A549 (cell line): ENCODE measurements around the gene LMNB1. TPM values are rescaled to one million over a fixed set of nuclear protein-coding genes. Genes with fewer than 3 reads are reported as not detected.

Experiments
- ATAC-seq, 2 experiments: fragments of 200-7000 bp in 1 of 2; fragments of >200 bp in 1 of 2; cut with Nextera tagmentation in 1 of 2; cut with Tn5 transposase in 1 of 2; 3 replicates each; pipeline versions ENCODE4 v1.8.0 to v1.9.1; 2018 to 2020; ENCODE audit warnings: mild to moderate bottlenecking in 1 of 2, moderate library complexity in 1 of 2
- CTCF ChIA-PET: fragments of 300-600 bp; sonication (Branson Sonifier 250); formaldehyde crosslinking; extraction: SDS; loops from one replicate; lab custom pipeline; 2021; ENCODE audit warnings: antibody characterized with exemption, inconsistent platforms; lab: Yijun Ruan, JAX
- POLR2A ChIA-PET: fragments of 350-600 bp; formaldehyde crosslinking; extraction: SDS; loops from one replicate; lab custom pipeline; 2021; ENCODE audit warnings: antibody characterized with exemption, inconsistent platforms; lab: Yijun Ruan, JAX
- DNase-seq, 2 experiments: peaks; one replicate each; pipeline versions ENCODE4 v3.0.0 to v3.0.0-alpha.2; 2011 to 2016; ENCODE audit warnings: low read depth in 1 of 2, low spot score in 1 of 2
- FAIRE-seq: peaks from 2 replicates; lab custom pipeline; 2011; peaks lifted over from hg19 to GRCh38; lab: Jason Lieb, UNC
- H3K27ac ChIP-seq, 2 experiments: fragments of >200 bp; sonication (Bioruptor Twin); formaldehyde crosslinking; 3 replicates each; pipeline ENCODE4 v1.5.1; 2016 to 2017
- H3K4me1 ChIP-seq: fragments of >200 bp; sonication (Bioruptor Twin); formaldehyde crosslinking; 3 replicates; pipeline ENCODE4 v1.6.1; 2016
- H3K4me2 ChIP-seq: fragments of >200 bp; sonication (Bioruptor Twin); formaldehyde crosslinking; 3 replicates; pipeline ENCODE4 v1.6.1; 2016
- H3K4me3 ChIP-seq: fragments of >200 bp; sonication (Bioruptor Twin); formaldehyde crosslinking; 3 replicates; pipeline ENCODE4 v1.5.1; 2016
- H3K9me3 ChIP-seq: fragments of >200 bp; sonication (Bioruptor Twin); formaldehyde crosslinking; 3 replicates; pipeline ENCODE4 v1.6.1; 2016
- BHLHE40 ChIP-seq: IDR thresholded peaks from 2 replicates; pipeline ENCODE4 v1.6.1; 2012; ENCODE audit warnings: low read depth, low read length, inconsistent platforms
- CBX2 ChIP-seq: fragments of 200-600 bp; sonication (generic); IDR thresholded peaks from 2 replicates; pipeline ENCODE4 v1.6.1; 2016; ENCODE audit warnings: low read depth, mild to moderate bottlenecking, borderline replicate concordance
- CHD2 ChIP-seq: fragments of 150-350 bp; IDR thresholded peaks from 2 replicates; pipeline ENCODE4 v1.6.1; 2014; ENCODE audit warnings: low read length; ENCODE audit not compliant: partially characterized antibody
- CHD4 ChIP-seq: fragments of 200-600 bp; sonication (generic); IDR thresholded peaks from 2 replicates; pipeline ENCODE4 v1.6.1; 2016; ENCODE audit warnings: antibody characterized with exemption, mild to moderate bottlenecking, borderline replicate concordance
- EHF ChIP-seq: fragments of 250-450 bp; sonication (Bioruptor Pico); IDR thresholded peaks from 2 replicates; pipeline ENCODE4 v1.5.0; 2020; ENCODE audit warnings: mild to moderate bottlenecking
- HEYL ChIP-seq: fragments of 250-450 bp; sonication (Bioruptor Pico); IDR thresholded peaks from 2 replicates; pipeline ENCODE4 v1.8.0; 2021; ENCODE audit warnings: mild to moderate bottlenecking, moderate library complexity
- HOXA7 ChIP-seq: fragments of 250-450 bp; sonication (Bioruptor Pico); IDR thresholded peaks from 2 replicates; pipeline ENCODE4 v1.5.0; 2020; ENCODE audit warnings: mild to moderate bottlenecking, moderate library complexity
- HOXB13 ChIP-seq: fragments of 250-450 bp; sonication (Bioruptor Pico); IDR thresholded peaks from 2 replicates; pipeline ENCODE4 v1.5.0; 2020; ENCODE audit warnings: low read depth, mild to moderate bottlenecking, moderate library complexity
- JUN ChIP-seq, 2 experiments: fragments of >200 bp; sonication (Bioruptor Twin); formaldehyde crosslinking; IDR thresholded peaks; 2 replicates in 1 of 2; 3 replicates in 1 of 2; pipeline ENCODE4 v1.6.1; 2016 to 2017
- KDM1A ChIP-seq: fragments of 200-600 bp; sonication (generic); IDR thresholded peaks from 2 replicates; pipeline ENCODE4 v1.6.1; 2016; ENCODE audit warnings: low read depth, mild to moderate bottlenecking
- MAFK ChIP-seq: fragments of 450-650 bp; IDR thresholded peaks from 2 replicates; pipeline ENCODE4 v1.6.1; 2014; ENCODE audit not compliant: partially characterized antibody
- MAZ ChIP-seq: fragments of 150-350 bp; IDR thresholded peaks from 2 replicates; pipeline ENCODE4 v1.6.1; 2014; ENCODE audit warnings: antibody characterized with exemption, low read depth, low read length, borderline replicate concordance
- MYC ChIP-seq: IDR thresholded peaks from 2 replicates; pipeline ENCODE4 v1.6.1; 2012; ENCODE audit warnings: mild to moderate bottlenecking, inconsistent platforms, low read length, improper control_type of control experiment, borderline replicate concordance
- NPAS2 ChIP-seq: fragments of 250-450 bp; sonication (Bioruptor Pico); IDR thresholded peaks from 2 replicates; pipeline ENCODE4 v1.8.0; 2022; ENCODE audit warnings: mild to moderate bottlenecking, moderate library complexity, borderline replicate concordance
- RNF2 ChIP-seq: fragments of 200-600 bp; sonication (generic); IDR thresholded peaks from 2 replicates; pipeline ENCODE4 v1.6.1; 2016; ENCODE audit warnings: low read depth, mild to moderate bottlenecking, antibody characterized with exemption, moderate library complexity, borderline replicate concordance
- SMC3 ChIP-seq: fragments of >200 bp; sonication (Bioruptor Twin); formaldehyde crosslinking; IDR thresholded peaks from 3 replicates; pipeline ENCODE4 v1.6.1; 2018; ENCODE audit warnings: inconsistent platforms
- TFCP2L1 ChIP-seq: fragments of 250-450 bp; sonication (Bioruptor Pico); IDR thresholded peaks from 2 replicates; pipeline ENCODE4 v1.5.0; 2021; ENCODE audit warnings: mild to moderate bottlenecking
- ZFP36 ChIP-seq: fragments of 450-650 bp; IDR thresholded peaks from 2 replicates; pipeline ENCODE4 v1.6.1; 2014; ENCODE audit warnings: borderline replicate concordance; ENCODE audit not compliant: partially characterized antibody
- WGBS: methylation state at CpG from one replicate; pipeline ENCODE4 v1.1.6; 2017; ENCODE audit errors: missing lambda C conversion rate; 5-methylcytosine and 5-hydroxymethylcytosine counted together
- polyA plus RNA-seq, 4 experiments: library from polyadenylated mRNA; depleted of rRNA in 3 of 4; stranded (reverse); fragments of >200 nt; fragmentation: RNase III in 1 of 4; extraction: RNeasy Plus Mini Kit Qiagen cat#74134 plus additional on column Dnase treatment in 1 of 4; gene quantifications; 2 replicates in 3 of 4; 3 replicates in 1 of 4; pipeline ENCODE4 v1.2.3, GENCODE V29; 2011 to 2017
- TF ChIP-seq, protein P1 (sequence below): fragments of 150-350 bp; IDR thresholded peaks from 2 replicates; pipeline ENCODE4 v1.6.1; 2014; ENCODE audit warnings: low read depth, mild to moderate bottlenecking, low read length
- TF ChIP-seq, protein P2 (sequence below): fragments of 450-650 bp; IDR thresholded peaks from 2 replicates; pipeline ENCODE4 v1.6.1; 2014; ENCODE audit warnings: antibody characterized with exemption
- TF ChIP-seq, protein P3 (sequence below): fragments of 250-450 bp; sonication (Bioruptor Pico); IDR thresholded peaks from 2 replicates; pipeline ENCODE4 v1.5.0; 2020; ENCODE audit warnings: low read depth, mild to moderate bottlenecking, moderate library complexity
- TF ChIP-seq, protein P4 (sequence below): fragments of 250-450 bp; sonication (Bioruptor Pico); IDR thresholded peaks from 2 replicates; pipeline ENCODE4 v1.5.0; 2021; ENCODE audit warnings: mild to moderate bottlenecking, moderate library complexity, borderline replicate concordance
- TF ChIP-seq, protein P5 (sequence below): fragments of >200 bp; sonication (Bioruptor Twin); formaldehyde crosslinking; IDR thresholded peaks from 3 replicates; pipeline ENCODE4 v1.6.1; 2016
- TF ChIP-seq, protein P6 (sequence below): IDR thresholded peaks from 2 replicates; pipeline ENCODE4 v1.6.1; 2012

LMNB1 gene
- polyA plus RNA-seq, 2 of the 4 experiments (the other 2 are of a cell fraction), result 45.9 to 55.6 TPM

DNA sequence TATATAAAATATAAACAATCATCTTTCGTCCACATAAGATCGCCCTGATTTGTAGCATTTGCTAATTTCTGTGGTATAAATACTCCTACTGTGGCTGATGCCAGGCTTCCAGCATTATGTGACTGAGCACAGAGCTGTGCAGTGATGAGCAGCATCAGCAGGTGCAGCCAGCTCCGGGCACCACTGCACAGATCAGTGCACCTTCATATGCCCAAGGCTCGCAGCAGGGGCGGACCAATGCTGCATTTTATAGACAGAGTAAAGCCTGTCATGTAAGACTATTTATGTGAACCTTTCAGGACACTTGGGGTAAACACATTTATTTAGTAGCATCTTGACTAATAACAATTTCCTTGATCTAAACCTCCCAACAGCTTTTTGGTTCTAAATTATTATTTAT lies 53.1 kb downstream of the LMNB1 start:
- CTCF ChIA-PET, result no interaction called here
- H3K4me1 ChIP-seq, result no peaks in the 10 kb centered on the region
- FAIRE-seq (no peak), DNase-seq (no peak), ATAC-seq (no peak)
- TF ChIP-seq MYC, result no peak
- TF ChIP-seq CHD4, result no peak
- TF ChIP-seq, protein P1, sequence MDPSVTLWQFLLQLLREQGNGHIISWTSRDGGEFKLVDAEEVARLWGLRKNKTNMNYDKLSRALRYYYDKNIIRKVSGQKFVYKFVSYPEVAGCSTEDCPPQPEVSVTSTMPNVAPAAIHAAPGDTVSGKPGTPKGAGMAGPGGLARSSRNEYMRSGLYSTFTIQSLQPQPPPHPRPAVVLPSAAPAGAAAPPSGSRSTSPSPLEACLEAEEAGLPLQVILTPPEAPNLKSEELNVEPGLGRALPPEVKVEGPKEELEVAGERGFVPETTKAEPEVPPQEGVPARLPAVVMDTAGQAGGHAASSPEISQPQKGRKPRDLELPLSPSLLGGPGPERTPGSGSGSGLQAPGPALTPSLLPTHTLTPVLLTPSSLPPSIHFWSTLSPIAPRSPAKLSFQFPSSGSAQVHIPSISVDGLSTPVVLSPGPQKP, result no peak
- TF ChIP-seq, protein P2, sequence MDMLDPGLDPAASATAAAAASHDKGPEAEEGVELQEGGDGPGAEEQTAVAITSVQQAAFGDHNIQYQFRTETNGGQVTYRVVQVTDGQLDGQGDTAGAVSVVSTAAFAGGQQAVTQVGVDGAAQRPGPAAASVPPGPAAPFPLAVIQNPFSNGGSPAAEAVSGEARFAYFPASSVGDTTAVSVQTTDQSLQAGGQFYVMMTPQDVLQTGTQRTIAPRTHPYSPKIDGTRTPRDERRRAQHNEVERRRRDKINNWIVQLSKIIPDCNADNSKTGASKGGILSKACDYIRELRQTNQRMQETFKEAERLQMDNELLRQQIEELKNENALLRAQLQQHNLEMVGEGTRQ, result no peak
- H3K4me2 ChIP-seq, result no peak overlapping the region
- 91% methylated on average over 5 of the region's 5 CpGs for WGBS
- no peak overlapping the region for H3K4me3 ChIP-seq
- no peaks in the 10 kb centered on the region for H3K9me3 ChIP-seq
- POLR2A ChIA-PET, result no interaction called here
- H3K27ac ChIP-seq, result no peak overlapping the region

DNA sequence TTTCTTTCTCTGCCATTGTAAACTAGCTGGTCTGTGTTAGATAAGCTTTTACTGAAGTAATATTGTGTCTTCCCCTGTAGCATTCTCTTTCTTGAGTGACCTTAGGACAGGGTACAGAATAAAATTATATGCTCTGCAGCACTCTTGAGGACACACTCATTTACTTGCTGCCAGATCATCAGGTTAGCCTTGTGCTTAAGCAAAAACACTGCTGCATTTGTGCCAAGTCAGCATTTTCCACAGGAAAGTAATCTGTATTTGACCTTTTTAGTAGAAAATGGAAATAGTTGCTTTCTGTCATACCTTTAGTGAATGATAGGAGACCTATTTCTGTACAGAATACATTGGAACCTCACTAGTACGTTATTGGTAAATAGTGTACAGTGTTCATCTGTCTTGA lies 54.2 kb downstream of the LMNB1 start:
- TF ChIP-seq JUN (IDR thresholded peaks at IDR 0.05), result no peak
- TF ChIP-seq MAFK, result peak; percentile 99
- no peaks in the 10 kb centered on the region for H3K9me3 ChIP-seq
- ChIA-PET POLR2A (no interaction called here), CTCF (interaction anchor here (0.7 to 1.6 kb wide), 3 partner anchors 13 to 155 kb away, joined by 3 read pairs; no protein-coding TSS in a partner anchor)
- no peak overlapping the region for H3K27ac ChIP-seq
- H3K4me2 ChIP-seq, result no peak overlapping the region
- no peaks in the 10 kb centered on the region for H3K4me1 ChIP-seq
- 94% methylated on average over 1 of the region's 1 CpG for WGBS
- no peak for ATAC-seq
- no peak overlapping the region for H3K4me3 ChIP-seq
- FAIRE-seq, result no peak
- no peak for DNase-seq

DNA sequence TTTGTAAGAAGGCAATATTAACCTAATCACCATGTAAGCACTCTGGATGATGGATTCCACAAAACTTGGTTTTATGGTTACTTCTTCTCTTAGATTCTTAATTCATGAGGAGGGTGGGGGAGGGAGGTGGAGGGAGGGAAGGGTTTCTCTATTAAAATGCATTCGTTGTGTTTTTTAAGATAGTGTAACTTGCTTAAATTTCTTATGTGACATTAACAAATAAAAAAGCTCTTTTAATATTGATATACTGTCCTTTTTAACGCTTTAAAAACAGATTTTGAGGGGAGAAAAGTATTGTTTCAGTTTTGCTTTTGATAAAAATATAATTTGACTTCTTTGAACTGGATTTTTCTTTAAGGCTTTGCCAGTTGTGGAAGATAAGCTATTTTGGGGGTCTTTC lies 59.8 kb downstream of the LMNB1 start:
- Histone ChIP-seq H3K4me3 (no peak overlapping the region), H3K4me1 (no peaks in the 10 kb centered on the region), H3K27ac (no peak overlapping the region), H3K4me2 (no peak overlapping the region), H3K9me3 (no peaks in the 10 kb centered on the region)
- POLR2A ChIA-PET, result no interaction called here
- DNase-seq (no peak), FAIRE-seq (no peak), ATAC-seq (no peak)
- 92% methylated on average over 2 of the region's 2 CpGs for WGBS
- CTCF ChIA-PET, result interaction anchor here (0.7 to 1.4 kb wide), 3 partner anchors 10 to 605 kb away, joined by 3 to 5 read pairs (median 5); no protein-coding TSS in a partner anchor
- TF ChIP-seq RNF2 (no peak), KDM1A (no peak), TFCP2L1 (CRISPR knock-in tag) (no peak), BHLHE40 (no peak), SMC3 (no peak), HOXA7 (CRISPR knock-in tag) (no peak), HOXB13 (CRISPR knock-in tag) (no peak), ZFP36 (no peak), MAZ (no peak), EHF (CRISPR knock-in tag) (no peak), JUN (IDR thresholded peaks at IDR 0.05) (no peak), NPAS2 (CRISPR knock-in tag) (no peak), CHD2 (no peak), MAFK (no peak), HEYL (no peak), CBX2 (no peak)
- TF ChIP-seq, protein P3, sequence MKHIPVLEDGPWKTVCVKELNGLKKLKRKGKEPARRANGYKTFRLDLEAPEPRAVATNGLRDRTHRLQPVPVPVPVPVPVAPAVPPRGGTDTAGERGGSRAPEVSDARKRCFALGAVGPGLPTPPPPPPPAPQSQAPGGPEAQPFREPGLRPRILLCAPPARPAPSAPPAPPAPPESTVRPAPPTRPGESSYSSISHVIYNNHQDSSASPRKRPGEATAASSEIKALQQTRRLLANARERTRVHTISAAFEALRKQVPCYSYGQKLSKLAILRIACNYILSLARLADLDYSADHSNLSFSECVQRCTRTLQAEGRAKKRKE (CRISPR knock-in tag), result no peak
- TF ChIP-seq, protein P4, sequence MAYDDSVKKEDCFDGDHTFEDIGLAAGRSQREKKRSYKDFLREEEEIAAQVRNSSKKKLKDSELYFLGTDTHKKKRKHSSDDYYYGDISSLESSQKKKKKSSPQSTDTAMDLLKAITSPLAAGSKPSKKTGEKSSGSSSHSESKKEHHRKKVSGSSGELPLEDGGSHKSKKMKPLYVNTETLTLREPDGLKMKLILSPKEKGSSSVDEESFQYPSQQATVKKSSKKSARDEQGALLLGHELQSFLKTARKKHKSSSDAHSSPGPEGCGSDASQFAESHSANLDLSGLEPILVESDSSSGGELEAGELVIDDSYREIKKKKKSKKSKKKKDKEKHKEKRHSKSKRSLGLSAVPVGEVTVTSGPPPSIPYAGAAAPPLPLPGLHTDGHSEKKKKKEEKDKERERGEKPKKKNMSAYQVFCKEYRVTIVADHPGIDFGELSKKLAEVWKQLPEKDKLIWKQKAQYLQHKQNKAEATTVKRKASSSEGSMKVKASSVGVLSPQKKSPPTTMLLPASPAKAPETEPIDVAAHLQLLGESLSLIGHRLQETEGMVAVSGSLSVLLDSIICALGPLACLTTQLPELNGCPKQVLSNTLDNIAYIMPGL (CRISPR knock-in tag), result no peak
- TF ChIP-seq, protein P5, sequence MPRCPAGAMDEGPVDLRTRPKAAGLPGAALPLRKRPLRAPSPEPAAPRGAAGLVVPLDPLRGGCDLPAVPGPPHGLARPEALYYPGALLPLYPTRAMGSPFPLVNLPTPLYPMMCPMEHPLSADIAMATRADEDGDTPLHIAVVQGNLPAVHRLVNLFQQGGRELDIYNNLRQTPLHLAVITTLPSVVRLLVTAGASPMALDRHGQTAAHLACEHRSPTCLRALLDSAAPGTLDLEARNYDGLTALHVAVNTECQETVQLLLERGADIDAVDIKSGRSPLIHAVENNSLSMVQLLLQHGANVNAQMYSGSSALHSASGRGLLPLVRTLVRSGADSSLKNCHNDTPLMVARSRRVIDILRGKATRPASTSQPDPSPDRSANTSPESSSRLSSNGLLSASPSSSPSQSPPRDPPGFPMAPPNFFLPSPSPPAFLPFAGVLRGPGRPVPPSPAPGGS, result no peak
- TF ChIP-seq, protein P6, sequence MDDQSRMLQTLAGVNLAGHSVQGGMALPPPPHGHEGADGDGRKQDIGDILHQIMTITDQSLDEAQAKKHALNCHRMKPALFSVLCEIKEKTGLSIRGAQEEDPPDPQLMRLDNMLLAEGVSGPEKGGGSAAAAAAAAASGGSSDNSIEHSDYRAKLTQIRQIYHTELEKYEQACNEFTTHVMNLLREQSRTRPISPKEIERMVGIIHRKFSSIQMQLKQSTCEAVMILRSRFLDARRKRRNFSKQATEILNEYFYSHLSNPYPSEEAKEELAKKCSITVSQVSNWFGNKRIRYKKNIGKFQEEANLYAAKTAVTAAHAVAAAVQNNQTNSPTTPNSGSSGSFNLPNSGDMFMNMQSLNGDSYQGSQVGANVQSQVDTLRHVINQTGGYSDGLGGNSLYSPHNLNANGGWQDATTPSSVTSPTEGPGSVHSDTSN, result no peak
